Subcutaneous adipose tissue (tissue), 4 donors: ENCODE data around the gene SLC24A3. TPM values are rescaled to one million over a fixed set of nuclear protein-coding genes. Genes with fewer than 3 reads are reported as not detected.

ENCODE experiments used
- total RNA-seq, 4 donors: library from RNA; depleted of rRNA; stranded (reverse); fragments of >200 nt; gene quantifications; one replicate each; pipeline ENCODE4 v1.1.0, GENCODE V29; 2016
- TF ChIP-seq, protein P1 (sequence below): fragments of 450-650 bp; IDR thresholded peaks from one replicate; pipeline ENCODE4 v1.5.1; 2016; ENCODE audit warnings: low read depth, mild to moderate bottlenecking, control low read depth, antibody characterized with exemption, moderate library complexity

SLC24A3 gene
- total RNA-seq, 4 donors from 2014 or later, result 4.6 to 12.2 (median 9.1) TPM

DNA sequence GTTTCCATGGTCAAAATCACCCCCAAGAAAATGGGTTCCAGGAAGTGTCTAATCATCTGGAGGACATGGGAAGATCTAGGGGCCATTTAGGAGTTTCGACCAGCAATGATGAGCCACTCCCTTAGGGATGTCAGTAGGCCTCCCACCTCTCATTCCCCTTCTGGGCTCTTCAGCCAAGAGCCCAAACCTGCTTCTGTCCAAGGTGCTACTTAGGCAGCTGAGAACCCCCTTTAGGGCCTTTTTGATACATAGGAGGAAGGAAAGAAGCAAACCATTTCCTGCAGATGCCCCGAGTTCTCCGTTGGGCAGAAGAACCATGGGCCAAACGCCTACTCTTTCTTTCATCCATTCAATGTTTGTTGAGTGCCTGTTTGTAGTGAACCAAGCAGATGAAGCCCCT is 404.2 kb downstream of the SLC24A3 start:
- TF ChIP-seq, protein P1, sequence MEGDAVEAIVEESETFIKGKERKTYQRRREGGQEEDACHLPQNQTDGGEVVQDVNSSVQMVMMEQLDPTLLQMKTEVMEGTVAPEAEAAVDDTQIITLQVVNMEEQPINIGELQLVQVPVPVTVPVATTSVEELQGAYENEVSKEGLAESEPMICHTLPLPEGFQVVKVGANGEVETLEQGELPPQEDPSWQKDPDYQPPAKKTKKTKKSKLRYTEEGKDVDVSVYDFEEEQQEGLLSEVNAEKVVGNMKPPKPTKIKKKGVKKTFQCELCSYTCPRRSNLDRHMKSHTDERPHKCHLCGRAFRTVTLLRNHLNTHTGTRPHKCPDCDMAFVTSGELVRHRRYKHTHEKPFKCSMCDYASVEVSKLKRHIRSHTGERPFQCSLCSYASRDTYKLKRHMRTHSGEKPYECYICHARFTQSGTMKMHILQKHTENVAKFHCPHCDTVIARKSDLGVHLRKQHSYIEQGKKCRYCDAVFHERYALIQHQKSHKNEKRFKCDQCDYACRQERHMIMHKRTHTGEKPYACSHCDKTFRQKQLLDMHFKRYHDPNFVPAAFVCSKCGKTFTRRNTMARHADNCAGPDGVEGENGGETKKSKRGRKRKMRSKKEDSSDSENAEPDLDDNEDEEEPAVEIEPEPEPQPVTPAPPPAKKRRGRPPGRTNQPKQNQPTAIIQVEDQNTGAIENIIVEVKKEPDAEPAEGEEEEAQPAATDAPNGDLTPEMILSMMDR, result no peak

DNA sequence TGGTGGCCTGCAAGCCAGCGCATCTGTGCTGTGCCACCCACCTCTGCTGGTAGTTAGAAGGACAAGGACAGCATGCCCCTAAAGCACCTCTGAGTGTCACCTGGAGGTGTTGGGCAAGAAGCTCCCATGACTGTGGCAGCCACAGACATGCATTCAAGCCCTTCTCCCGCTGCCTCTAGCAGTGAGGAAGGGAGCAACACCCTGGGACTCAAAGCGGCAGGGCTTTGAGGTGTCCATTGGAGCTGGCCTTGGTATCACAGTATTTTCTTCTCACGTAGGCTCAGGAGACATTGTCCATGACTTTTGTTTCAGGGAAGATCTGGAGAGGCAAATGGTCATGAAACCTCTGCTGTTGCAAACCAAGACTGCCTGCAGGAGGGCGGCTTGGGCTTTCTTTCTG is 404.8 kb downstream of the SLC24A3 start:
- TF ChIP-seq, protein P1, result no peak

DNA sequence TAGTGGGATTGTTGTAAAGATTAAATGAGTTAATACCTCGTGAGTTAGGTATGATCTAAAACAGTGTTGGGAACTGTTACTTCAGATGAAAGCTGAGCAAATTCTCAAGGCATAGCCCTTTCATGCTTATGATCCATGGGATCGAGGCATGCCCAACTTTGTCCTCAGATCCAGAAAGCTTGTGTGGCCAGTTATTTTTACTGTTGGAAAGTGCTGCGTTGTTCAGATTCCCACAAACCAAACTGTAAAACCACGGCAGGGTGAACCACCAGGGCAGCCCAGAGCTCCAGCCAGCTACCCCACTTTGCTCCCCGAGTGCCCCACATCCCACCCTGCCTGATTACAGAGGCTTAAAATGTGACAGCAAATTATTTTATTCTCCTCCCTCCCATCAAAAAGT is 406.3 kb downstream of the SLC24A3 start:
- TF ChIP-seq, protein P1, result no peak

DNA sequence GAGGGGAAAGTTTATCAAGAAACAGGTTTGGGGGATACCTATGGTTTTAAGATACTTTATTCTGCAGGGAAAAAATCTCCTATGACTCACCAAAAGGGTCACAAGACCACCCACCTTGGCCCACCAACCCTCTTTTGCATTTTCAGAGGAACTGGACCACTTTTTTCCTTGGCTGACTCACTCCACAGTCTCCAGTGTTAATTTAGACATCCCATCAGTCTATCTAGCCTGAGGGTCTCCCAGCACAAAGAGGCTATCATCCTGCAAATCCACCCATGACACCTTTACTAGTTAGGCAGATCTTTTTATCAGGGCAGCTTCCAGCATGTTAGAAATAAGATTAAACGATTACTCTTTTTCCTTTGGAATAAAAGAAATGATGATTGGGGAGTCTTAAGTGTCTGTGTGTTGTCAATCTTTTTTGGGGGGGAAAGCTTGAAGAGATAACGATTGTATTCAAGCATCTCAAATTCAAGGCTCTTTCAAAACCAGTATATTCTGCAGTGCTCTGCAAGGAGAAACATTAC is 407.5 kb downstream of the SLC24A3 start:
- TF ChIP-seq, protein P1, result no peak

DNA sequence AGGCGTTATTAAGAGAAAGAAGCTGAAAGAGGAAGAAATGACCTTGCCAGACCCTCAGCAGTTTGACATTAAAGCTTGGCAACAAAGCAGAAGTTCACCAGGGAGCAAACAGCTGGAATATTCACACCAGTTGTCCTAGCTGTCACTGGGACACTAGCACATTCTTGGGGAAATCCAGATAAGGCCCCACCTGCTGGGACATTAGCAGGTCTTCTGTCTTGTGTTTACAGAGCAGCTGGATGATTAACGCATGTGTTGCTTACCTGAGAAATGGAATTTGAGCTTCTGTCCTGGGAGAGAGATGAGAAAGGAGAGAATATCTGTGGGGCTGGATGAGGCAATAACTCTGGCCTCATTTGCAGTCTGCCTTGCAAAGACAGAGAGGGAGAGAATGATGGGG is 408.0 kb downstream of the SLC24A3 start:
- TF ChIP-seq, protein P1, result no peak

DNA sequence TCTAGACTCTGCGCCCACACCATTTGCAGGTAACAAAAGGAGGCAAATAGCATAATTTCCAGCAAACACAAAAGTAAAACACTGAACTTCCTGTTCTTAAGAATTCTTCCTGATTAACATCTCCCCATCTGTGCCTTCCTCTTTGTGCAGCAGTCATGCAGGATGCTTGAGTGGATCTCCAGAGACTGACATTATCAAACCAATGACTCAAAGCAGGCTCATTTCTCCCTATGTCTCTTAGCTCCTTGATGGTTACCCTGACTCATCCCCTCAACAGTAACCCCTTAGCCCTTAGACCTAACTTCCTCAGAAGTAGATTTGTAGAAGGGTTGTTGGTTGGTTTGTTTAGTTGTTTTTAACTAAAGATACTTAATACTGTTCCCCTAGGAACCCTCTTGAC is 408.6 kb downstream of the SLC24A3 start:
- TF ChIP-seq, protein P1, result no peak

DNA sequence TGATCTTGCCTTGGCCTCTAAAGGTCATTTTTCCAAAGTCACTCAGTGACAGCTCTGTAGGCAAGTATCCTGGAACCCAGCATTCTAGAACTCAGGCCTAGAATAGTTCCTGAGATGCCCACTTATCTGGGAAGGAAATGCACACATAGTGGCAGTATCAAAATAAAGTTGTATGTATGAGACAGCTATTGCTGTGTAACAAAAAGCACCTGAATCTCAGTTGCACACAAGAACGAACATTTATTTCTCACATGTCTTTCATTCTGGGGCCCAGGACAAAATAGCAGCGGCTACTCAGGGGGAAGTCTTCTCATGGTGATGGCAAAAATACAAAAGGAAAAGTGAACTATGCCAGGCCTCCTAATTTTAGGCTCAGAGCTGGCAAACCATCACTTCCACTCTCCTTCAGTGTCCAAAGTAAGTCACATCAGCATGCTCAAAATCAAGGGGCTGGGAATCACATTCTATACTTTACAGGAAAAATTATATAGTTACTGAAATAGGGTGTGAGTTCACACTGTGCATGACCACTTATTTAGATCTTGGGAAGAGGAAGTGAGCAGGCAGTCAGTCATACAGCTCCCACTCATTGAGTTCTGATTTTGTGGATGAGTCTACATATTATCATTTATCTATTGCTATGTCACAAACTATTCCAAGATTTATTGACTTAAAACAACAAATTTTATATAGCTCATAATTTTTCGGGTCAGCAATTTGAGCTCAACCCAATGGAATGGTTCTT is 412.0 kb downstream of the SLC24A3 start:
- TF ChIP-seq, protein P1, result no peak
